ENCODE data around the gene MITF. TPM values are rescaled to one million over a fixed set of nuclear protein-coding genes. Genes with fewer than 3 reads are reported as not detected.

Gene MITF
- total and polyA plus RNA-seq, 2 donors (not counting 1 experiment from before 2014, with no cell fraction given): 0.10 TPM; not detected in 1

- intact Hi-C loops (cut with micrococcal nuclease): no loop called here
- CTCF ChIA-PET: interaction anchor here (1.1 kb wide), 1 partner anchor 23 kb away, joined by 4 read pairs; no protein-coding TSS in a partner anchor
- no peaks in the 10 kb centered on the region for H4K20me1 ChIP-seq (ENCODE audit: control insufficient read depth, insufficient read depth, low read length, poor library complexity, severe bottlenecking)
- no peaks in the 10 kb centered on the region for H3K27me3 ChIP-seq (replicated peaks in 1 of 4; ENCODE audit: control extremely low read depth in 1 of 4, control insufficient read depth in 3 of 4, insufficient read depth in 4 of 4, low read length in 3 of 4)
- DNase-seq (no peak), ATAC-seq (ENCODE audit: low read depth) (no peak)
- H3K9me3 ChIP-seq (ENCODE audit: control extremely low read depth in 1 of 3, control insufficient read depth in 2 of 3, insufficient read depth in 1 of 3, low read length in 2 of 3): peaks cover 0 to 3% (median 0%) of the 10 kb centered on the region in 3 donors
- no peaks in the 10 kb centered on the region for H3K79me2 ChIP-seq (ENCODE audit: control insufficient read depth, insufficient read depth, low read length)
- no peak overlapping the region for H3K27ac ChIP-seq (ENCODE audit: low read length in 2 of 2)
- no peak overlapping the region for H3K4me2 ChIP-seq (replicated peaks; ENCODE audit: low read depth, low read length, poor library complexity, severe bottlenecking)
- H3K9ac ChIP-seq (ENCODE audit: low read length): no peak overlapping the region
- TF ChIP-seq, protein P1, sequence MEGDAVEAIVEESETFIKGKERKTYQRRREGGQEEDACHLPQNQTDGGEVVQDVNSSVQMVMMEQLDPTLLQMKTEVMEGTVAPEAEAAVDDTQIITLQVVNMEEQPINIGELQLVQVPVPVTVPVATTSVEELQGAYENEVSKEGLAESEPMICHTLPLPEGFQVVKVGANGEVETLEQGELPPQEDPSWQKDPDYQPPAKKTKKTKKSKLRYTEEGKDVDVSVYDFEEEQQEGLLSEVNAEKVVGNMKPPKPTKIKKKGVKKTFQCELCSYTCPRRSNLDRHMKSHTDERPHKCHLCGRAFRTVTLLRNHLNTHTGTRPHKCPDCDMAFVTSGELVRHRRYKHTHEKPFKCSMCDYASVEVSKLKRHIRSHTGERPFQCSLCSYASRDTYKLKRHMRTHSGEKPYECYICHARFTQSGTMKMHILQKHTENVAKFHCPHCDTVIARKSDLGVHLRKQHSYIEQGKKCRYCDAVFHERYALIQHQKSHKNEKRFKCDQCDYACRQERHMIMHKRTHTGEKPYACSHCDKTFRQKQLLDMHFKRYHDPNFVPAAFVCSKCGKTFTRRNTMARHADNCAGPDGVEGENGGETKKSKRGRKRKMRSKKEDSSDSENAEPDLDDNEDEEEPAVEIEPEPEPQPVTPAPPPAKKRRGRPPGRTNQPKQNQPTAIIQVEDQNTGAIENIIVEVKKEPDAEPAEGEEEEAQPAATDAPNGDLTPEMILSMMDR (IDR thresholded peaks at IDR 0.05): no peak
- TF ChIP-seq EZH2 (IDR thresholded peaks at IDR 0.05; ENCODE audit: borderline replicate concordance, insufficient read depth, low read depth, low read length, poor library complexity, severe bottlenecking): no peak
- Mint-ChIP-seq H3K27ac (no peak overlapping the region), H3K4me3 (no peak overlapping the region), H3K9me3 (ENCODE audit: insufficient read depth) (no peaks in the 10 kb centered on the region), H3K27me3 (no peaks in the 10 kb centered on the region), H3K4me1 (no peaks in the 10 kb centered on the region)
- no peaks in the 10 kb centered on the region for H3K36me3 ChIP-seq (replicated peaks in 1 of 2; ENCODE audit: control extremely low read depth in 1 of 2, control insufficient read depth in 1 of 2, extremely low read depth in 1 of 2, insufficient read depth in 2 of 2, low read length in 1 of 2)
- H2AFZ ChIP-seq (ENCODE audit: insufficient read depth, low read depth, low read length, poor library complexity, severe bottlenecking): no peak overlapping the region
- POLR2A ChIA-PET: no interaction called here
- no peak overlapping the region for H3K4me3 ChIP-seq (ENCODE audit: control extremely low read depth in 1 of 5, extremely low read depth in 1 of 5, insufficient read depth in 1 of 5, low read depth in 2 of 5, low read length in 4 of 5)
- whole genome bisulfite sequencing (ENCODE audit: insufficient coverage): no CpG with 5 or more reads among the region's 2 CpGs
- H3K4me1 ChIP-seq (ENCODE audit: control insufficient read depth in 2 of 2, insufficient read depth in 2 of 2, low read length in 2 of 2): no peaks in the 10 kb centered on the region
Measured at GRCh38 chr3:69828817-69829216, 89.6 kb downstream of the MITF start.

DNA sequence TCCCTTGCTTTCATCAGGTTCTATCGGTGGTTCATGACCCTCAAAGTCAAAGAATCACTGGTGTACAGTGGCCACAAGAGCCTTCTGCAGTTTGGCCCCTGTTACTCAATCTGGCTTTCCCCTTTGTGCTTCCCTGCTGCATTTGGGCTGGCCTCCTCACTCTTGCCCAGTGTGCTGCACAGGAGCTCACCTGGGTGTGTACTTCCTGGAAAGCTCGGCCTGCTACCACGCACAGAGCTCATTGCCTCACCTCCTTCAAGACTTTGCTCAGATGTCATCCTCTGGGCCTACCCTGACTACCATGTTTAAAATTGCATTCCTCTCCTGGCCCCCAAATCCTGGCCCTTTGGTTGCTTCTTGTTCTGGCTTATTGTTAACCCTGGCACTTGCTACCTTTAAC, 90.9 kb downstream of the MITF start:
- no peaks in the 10 kb centered on the region for H4K20me1 ChIP-seq (ENCODE audit: control insufficient read depth, insufficient read depth, low read length, poor library complexity, severe bottlenecking)
- no peaks in the 10 kb centered on the region for H3K36me3 ChIP-seq (replicated peaks in 1 of 2; ENCODE audit: control extremely low read depth in 1 of 2, control insufficient read depth in 1 of 2, extremely low read depth in 1 of 2, insufficient read depth in 2 of 2, low read length in 1 of 2)
- no peak overlapping the region for H3K27ac ChIP-seq (ENCODE audit: low read length in 2 of 2)
- ChIA-PET POLR2A (no interaction called here), CTCF (no interaction called here)
- ATAC-seq (ENCODE audit: low read depth) (no peak), DNase-seq (no peak)
- intact Hi-C loops (cut with micrococcal nuclease): no loop called here
- no peak overlapping the region for H3K4me2 ChIP-seq (replicated peaks; ENCODE audit: low read depth, low read length, poor library complexity, severe bottlenecking)
- no peaks in the 10 kb centered on the region for H3K27me3 ChIP-seq (replicated peaks in 1 of 4; ENCODE audit: control extremely low read depth in 1 of 4, control insufficient read depth in 3 of 4, insufficient read depth in 4 of 4, low read length in 3 of 4)
- Mint-ChIP-seq H3K27me3 (no peaks in the 10 kb centered on the region), H3K4me3 (no peak overlapping the region), H3K9me3 (ENCODE audit: insufficient read depth) (peaks cover 2% of the 10 kb centered on the region), H3K27ac (no peak overlapping the region), H3K4me1 (no peaks in the 10 kb centered on the region)
- no peak for TF ChIP-seq EZH2 (IDR thresholded peaks at IDR 0.05; ENCODE audit: borderline replicate concordance, insufficient read depth, low read depth, low read length, poor library complexity, severe bottlenecking)
- TF ChIP-seq, protein P1 (IDR thresholded peaks at IDR 0.05): no peak
- H2AFZ ChIP-seq (ENCODE audit: insufficient read depth, low read depth, low read length, poor library complexity, severe bottlenecking): no peak overlapping the region
- WGBS (ENCODE audit: insufficient coverage): 91% methylated on average over 3 of the region's 3 CpGs
- H3K79me2 ChIP-seq (ENCODE audit: control insufficient read depth, insufficient read depth, low read length): no peaks in the 10 kb centered on the region
- H3K9ac ChIP-seq (ENCODE audit: low read length): no peak overlapping the region
- H3K9me3 ChIP-seq (ENCODE audit: control extremely low read depth in 1 of 3, control insufficient read depth in 2 of 3, insufficient read depth in 1 of 3, low read length in 2 of 3): peaks cover 0 to 3% (median 2%) of the 10 kb centered on the region in 3 donors
- H3K4me1 ChIP-seq (ENCODE audit: control insufficient read depth in 2 of 2, insufficient read depth in 2 of 2, low read length in 2 of 2): no peaks in the 10 kb centered on the region
- H3K4me3 ChIP-seq (ENCODE audit: control extremely low read depth in 1 of 5, extremely low read depth in 1 of 5, insufficient read depth in 1 of 5, low read depth in 2 of 5, low read length in 4 of 5): no peak overlapping the region
